CD4-positive, alpha-beta T cell treated with Interleukin-10 for 1 hour (primary cell): ENCODE data around the gene TTC9.
A peak's percentile ranks its signal among the peaks of the same experiment; 100 is the strongest.

Source experiments
- DNase-seq: peaks from one replicate; pipeline ENCODE4 v3.0.0-alpha.2; 2020

TTC9 gene

GRCh38 chr14:70641548-70642302 lies at the start of gene TTC9:
Gene TTC9, plus strand, starts transcription at chr14:70641916. Its CDS starts 214 bp downstream, at chr14:70642130.
- DNase-seq: peak; percentile 37

- no peak for DNase-seq
Measured at GRCh38 chr14:70594461-70594860, 47.3 kb upstream of the TTC9 start.

DNA sequence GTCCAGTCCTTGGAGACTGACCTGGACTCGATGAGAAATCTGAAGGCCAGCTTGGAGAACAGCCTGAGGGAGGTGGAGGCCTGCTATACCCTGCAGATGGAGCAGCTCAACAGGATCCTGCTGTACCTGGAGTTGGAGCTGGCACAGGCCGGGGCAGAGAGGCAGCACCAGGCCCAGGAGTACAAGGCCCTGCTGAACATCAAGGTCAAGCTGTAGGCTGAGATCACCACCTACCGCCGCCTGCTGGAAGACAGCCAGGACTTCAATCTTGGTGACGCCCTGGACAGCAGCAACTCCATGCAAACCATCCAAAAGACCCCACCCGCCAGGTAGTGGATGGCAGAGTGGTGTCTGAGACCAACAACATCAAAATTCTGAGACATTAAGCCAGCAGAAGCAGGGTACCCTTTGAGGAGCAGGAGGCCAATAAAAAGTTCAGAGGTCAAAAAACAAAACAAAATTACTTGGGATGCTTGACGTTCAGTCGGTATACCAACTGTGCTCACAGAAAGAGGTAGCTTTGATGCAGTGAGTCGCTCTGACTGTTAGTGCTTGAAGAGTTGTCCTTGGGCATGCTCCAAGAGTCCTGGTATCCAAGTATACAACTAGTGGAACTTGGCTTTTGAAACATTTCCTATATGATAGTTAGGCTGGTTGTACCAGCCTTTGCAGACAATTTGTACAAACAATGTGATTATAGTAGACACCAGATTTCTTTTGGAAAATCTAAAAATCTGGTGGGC lies 46.1 kb upstream of the TTC9 start:
- DNase-seq: no peak

GRCh38 chr14:70597731-70598130 lies 44.0 kb upstream of the TTC9 start:
- DNase-seq: no peak

DNA sequence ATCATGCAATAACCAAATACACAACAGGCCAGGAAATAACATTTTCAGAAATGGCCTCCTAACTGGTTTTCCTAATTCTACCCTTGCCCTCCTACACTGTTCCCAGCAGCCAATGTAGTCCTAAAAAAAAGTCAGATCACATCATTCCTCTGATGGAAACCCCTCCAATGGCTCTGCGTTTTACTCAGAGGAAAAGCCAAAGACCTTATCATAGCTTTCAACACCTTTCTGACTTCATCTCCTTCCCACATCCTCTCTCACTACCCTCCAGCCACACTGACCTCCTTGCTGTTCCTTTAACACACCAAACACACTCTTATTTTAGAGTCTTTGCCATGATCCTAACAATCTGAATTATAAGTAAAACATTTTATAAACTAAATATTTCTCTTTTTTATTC lies 42.4 kb upstream of the TTC9 start:
- no peak for DNase-seq

DNA sequence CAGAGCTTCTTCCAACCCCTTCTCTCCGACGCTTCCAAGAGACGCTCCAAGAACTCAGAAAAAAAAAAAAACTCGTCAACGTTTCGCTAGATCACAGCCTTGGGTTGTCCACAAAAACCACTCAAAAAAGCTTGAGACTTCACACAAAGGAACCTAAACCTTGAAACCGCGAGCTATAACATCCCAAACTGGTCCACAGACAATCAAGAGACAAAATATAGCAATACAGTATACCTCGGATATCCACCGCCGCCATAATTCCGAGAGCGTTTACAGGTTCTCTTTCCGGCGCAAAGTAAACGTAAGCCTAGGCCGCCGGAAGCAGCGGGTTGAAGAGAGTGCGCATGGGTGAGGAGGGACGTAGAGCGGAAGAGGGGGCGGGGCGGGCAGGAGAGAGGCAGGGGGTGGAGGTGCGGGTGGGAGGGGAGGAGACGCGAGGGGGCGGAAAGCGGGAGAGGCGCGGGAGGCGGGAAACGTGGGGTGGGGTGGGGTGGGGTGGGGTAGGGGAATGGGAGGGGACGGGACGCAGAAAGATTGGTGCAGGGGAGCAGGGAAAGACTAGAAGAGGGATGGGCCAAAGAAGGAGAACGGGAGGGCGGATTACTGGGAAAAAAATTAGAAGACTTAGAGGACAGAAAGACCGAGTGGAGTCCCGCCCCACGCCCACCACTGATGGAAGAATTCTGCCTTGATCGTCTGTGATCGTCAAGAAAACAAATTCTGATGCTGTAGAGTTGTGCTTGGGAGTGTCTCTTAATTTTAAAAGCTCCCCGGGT lies 41.1 kb upstream of the TTC9 start, which contains the start of gene MED6:
MED6 (minus strand) TSS at position 274 of the 776 bp plus-strand sequence; CDS start at position 256, 18 bp downstream.
- peak; percentile 92 for DNase-seq

- DNase-seq: no peak
Measured at GRCh38 chr14:70601162-70601561, 40.6 kb upstream of the TTC9 start.

- DNase-seq: no peak
Measured at GRCh38 chr14:70602254-70602653, 39.5 kb upstream of the TTC9 start.

- no peak for DNase-seq
Measured at GRCh38 chr14:70611216-70611615, 30.5 kb upstream of the TTC9 start.

DNA sequence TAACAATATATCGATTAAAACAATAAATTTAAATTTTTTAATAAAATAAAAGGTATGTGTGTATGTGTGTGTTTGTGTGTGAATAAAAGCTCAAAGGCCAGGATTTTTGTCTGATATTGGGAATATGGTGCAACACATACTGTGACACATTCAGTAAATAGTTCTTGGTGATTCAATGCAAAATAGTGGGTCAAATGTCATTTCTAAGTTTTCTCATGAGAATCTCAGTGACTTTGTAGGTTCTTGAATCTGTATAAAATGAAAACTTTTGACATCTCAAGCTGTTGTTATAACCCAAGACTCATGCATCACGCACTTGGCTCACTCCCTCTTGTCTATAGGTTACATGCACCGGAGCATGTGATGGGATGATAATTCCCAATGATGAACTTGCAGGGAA lies 25.1 kb upstream of the TTC9 start:
- DNase-seq: no peak

DNA sequence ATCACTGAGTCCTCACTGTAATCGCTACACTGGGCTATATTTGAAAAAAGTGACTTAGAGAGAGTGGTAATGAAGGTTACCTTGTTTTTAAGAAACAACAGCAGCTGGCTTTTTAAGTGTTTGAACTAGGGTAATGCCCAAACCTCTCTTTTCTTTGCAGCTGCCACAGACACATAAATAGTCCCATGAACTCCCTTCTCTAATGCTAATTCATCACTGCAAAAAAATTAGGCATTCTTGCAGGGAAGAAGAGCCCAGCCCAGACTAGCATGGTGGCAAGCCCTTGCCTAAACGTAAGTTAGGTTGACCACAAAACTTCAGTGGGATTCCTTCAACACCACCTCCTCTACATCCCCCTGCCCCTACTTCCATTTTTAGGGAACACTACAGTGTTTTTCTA lies 23.4 kb upstream of the TTC9 start:
- no peak for DNase-seq

DNA sequence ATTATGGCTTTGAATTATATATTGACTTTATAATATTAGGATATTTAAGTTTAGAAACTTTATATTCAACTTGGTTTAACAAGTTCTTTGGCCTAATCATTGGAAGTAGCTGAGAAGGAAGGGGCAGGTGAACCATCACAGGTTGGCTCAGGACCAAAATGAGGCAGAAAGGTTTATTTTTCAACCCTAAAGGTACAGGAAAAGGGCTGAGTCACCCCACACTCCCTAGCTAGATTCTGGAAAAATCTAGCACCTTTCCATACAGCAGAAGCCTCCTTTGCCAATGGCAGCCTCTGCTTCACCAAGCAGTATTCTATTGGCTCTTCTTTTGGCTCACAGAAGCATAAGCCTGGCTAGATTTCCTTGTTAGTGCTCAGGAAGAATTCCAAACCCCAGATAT lies 22.0 kb upstream of the TTC9 start:
- DNase-seq: no peak

DNA sequence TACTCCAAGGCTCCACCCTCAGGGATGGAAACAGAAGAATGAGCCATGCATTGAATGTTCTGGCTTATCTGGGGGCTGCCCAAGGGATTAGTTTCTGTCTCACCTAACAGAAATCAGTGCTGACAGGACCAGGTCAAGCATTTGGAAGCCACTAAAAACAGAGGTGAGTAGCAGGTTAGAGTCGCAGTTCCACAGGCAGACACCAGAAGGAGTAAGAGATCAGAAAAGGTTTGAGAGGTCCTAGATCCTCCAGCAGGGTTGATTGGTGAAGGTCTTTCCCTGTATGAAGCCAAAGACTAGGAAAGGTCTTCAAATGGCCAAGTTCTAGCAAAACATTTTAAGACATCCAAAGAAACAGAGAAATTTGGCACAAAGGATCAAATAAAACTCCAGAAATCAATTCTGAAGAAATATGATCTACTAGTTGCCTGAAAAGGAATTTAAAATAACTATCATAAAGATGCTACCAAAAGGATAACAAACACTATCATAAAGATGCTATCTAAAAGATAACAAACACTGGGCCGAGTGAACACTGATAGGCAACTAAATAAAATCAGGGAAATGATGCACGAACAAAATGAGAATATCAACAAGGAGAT lies 19.5 kb upstream of the TTC9 start:
- peak; percentile 69 for DNase-seq

GRCh38 chr14:70624972-70625371 lies 16.7 kb upstream of the TTC9 start:
- DNase-seq: no peak

GRCh38 chr14:70631948-70632347 lies 9.8 kb upstream of the TTC9 start:
- no peak for DNase-seq

GRCh38 chr14:70635971-70636595 lies 5.6 kb upstream of the TTC9 start:
- DNase-seq: no peak

GRCh38 chr14:70638416-70638815 lies 3.3 kb upstream of the TTC9 start:
- no peak for DNase-seq

GRCh38 chr14:70640938-70641547 lies 673 bp upstream of the TTC9 start:
- peak; percentile 61 for DNase-seq

- peak; percentile 38 for DNase-seq
Measured at GRCh38 chr14:70642303-70643235, 853 bp downstream of the TTC9 start.

GRCh38 chr14:70643967-70644366 lies 2.3 kb downstream of the TTC9 start:
- no peak for DNase-seq

DNA sequence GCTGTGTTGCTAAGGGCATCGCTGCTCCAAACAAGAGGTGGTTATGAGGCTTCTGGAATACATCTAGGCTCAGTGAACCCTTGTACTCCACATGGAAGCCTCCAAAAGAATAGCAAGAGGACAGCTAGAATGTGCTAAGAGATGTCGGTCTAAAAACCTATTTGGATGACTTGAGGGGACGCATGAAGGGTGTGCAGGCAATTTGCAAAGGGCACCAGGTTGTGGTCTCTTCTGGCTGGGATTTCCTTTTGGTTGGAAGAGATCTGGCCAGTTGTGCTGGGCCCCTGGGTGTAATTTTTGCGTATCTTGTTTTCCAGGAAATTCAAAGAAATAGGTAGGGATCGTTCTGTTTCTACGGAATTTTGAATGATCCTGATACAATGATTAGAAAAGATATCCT lies 4.2 kb downstream of the TTC9 start:
- no peak for DNase-seq
